ENCODE data around the gene YAP1.

Gene YAP1

GRCh38 chr11:102268083-102268984, 158.1 kb downstream of the YAP1 start:
- DNase-seq (ENCODE audit: insufficient read length, low spot score) (peak; percentile 62), FAIRE-seq (no peak)

GRCh38 chr11:102268985-102269470, 158.8 kb downstream of the YAP1 start:
- FAIRE-seq, result no peak
- DNase-seq (ENCODE audit: insufficient read length, low spot score), result no peak

DNA sequence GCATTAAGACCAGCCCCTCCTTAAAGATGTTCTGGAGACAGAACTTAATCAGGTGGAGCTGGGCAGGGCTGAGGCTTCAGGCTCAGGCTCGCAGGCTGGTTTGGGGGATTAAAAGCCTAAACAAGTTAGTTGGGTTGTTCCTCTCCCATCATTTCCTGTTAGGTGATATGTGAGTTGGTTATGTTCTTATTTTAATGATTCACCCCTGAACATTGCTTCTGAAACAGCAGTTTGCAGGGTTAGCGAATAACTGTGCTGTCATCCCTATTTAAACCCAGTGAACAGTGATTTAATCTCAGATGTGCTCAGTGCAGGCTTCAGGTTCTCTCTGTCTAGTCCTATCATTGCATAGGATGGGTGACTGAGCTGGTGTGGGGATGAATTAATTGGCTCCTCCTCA, 159.7 kb downstream of the YAP1 start:
- DNase-seq (ENCODE audit: insufficient read length, low spot score) (no peak), FAIRE-seq (no peak)

DNA sequence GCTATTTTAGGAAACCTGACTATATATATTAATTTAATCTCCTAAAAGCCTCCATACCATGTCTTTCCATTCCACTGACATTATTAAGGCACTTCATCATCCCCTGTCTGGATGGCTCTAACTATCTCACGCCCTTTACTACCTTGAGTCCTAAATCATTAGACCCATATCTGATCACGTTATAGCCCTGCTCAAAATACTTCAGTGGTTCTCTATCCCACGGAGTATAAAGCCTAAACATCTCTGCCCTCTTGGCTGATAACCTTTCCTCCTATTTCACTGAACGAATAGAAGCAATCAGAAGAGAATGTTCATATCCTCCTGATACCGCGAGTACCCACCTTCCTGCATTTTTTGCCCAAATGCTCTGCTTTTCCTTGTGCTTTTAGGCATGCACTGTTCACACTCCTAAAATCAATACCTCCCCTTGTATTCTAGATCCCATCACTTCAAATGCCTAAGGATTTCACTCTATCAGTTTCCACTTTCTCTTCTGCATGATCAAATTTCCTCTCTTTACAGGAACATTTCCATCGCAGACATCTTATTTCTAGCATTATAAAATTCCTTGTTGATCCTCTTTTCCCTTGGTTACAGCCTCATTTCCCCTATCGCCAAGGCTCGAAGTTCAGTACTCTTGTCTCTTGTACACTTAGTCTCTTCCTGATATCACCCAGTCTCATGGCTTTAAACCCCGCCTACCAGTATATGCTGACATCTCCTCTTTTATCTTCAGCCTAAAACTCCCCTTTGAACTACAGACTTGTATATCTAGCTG, 162.0 kb downstream of the YAP1 start:
- FAIRE-seq, result no peak

DNA sequence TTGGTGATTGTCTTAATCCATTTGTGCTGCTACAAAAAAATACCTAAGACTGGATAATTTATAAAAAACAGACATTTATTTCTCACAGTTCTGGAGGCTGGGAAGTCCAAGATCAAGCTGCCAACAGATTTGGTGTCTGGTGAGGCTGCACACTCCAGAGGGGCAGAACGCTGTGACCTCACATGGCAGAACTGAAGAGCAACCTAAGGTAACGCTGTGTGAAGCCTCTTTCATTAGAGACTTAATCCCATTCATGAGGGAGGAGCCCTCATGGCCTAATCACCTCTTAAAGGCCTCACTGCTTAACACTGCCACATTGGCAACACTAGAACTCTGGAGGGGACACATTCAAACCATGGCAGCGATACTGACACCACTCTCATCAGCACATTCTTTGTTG, 164.4 kb downstream of the YAP1 start:
- FAIRE-seq, result no peak
- DNase-seq (ENCODE audit: insufficient read length, low spot score), result no peak

More for the DNA sequence above, 162.0 kb downstream of the YAP1 start:
- no peak for DNase-seq (ENCODE audit: insufficient read length, low spot score)

DNA sequence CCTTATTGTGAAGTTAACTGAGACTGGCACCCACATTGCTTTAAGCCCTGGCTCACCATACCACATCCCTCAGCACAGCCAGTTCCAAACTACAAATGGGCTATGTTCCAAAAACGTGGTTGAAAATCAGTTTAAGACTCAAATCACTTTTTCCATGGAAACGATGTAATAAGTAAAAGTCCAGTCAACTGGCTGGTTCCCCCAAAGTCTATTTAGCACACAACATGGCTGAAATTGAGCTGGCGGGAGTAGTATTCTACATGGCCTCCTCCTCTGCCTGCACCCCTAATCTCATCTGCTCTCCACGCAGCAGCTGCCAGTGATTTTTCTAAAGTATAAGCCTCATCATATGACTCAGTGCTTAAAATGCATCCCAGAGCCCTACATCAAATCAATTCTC, 166.1 kb downstream of the YAP1 start:
- DNase-seq (ENCODE audit: insufficient read length, low spot score), result no peak
- no peak for FAIRE-seq

DNA sequence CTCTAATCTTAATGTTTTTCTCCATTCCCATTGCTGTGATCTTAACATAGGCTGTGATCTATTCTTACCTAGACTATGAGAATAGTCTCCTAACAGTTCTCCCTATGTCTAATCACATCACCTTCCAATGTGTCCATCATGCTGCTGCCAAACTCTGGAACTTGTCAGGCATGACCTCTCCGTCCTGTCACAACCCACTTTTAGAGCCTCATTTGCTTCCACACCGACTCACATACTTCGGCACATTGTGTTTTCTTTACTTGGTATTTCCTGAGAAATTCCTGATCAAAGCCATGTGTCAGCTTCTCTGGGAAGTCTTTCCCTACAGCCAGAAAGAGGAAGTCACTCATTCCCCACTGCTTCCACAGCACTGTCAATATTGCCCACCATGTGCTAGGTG, 166.5 kb downstream of the YAP1 start:
- DNase-seq (ENCODE audit: insufficient read length, low spot score), result no peak
- FAIRE-seq, result no peak

DNA sequence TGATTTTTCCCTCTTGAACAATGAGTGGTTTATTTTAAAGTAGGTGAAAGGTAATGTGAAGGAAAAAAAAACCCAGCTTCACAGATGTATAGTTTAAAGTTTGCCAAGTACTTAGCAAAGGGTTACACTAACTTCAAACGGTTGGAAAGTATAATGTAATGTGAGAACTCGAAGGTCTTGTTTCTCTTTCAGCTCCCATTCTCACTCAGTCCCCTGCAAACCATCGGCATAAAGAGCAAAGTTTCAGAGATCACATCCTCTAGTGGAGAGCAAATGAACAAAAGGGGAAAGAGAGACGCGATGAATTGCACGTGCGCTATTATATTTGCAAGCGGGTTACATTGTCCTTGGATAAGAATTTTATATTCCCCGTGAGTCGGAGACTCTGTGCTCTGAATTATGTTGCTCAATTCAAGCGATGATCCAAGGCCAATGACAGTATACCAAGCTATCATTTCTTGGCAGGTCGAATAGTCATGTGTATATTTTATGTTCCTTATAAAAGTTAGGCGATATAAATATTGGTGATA, 169.5 kb downstream of the YAP1 start:
- FAIRE-seq (peak; percentile 86), DNase-seq (ENCODE audit: insufficient read length, low spot score) (no peak)

- no peak for DNase-seq (ENCODE audit: insufficient read length, low spot score)
- no peak for FAIRE-seq
Observed at GRCh38 chr11:102280245-102280833, 170.1 kb downstream of the YAP1 start.

Measured in GM19239 (cell line).